HFFc6 (cell line): ENCODE measurements around the gene COX10. TPM values are rescaled to one million over a fixed set of nuclear protein-coding genes. Genes with fewer than 3 reads are reported as not detected.

Experiments used
- DNase-seq: peaks from one replicate; pipeline ENCODE4 v3.0.0-alpha.2; 2018
- H3K27ac Mint-ChIP-seq: 2 replicates; pipeline ENCODE4 v1.8.0; 2020; ENCODE audit warnings: mild to moderate bottlenecking, mixed read lengths
- H3K27me3 Mint-ChIP-seq: 2 replicates; pipeline ENCODE4 v1.8.0; 2021; ENCODE audit warnings: mild to moderate bottlenecking, moderate library complexity, mixed read lengths; ENCODE audit not compliant: insufficient read depth
- H3K36me3 Mint-ChIP-seq: 2 replicates; pipeline ENCODE4 v1.8.0; 2021; ENCODE audit warnings: low read depth, mixed read lengths
- H3K4me1 Mint-ChIP-seq: 2 replicates; pipeline ENCODE4 v1.8.0; 2020; ENCODE audit warnings: low read depth, mixed read lengths
- H3K4me3 Mint-ChIP-seq: 2 replicates; pipeline ENCODE4 v1.8.0; 2020; ENCODE audit warnings: mild to moderate bottlenecking, moderate library complexity, mixed read lengths
- H3K9me3 Mint-ChIP-seq: 2 replicates; pipeline ENCODE4 v1.8.0; 2020; ENCODE audit warnings: mild to moderate bottlenecking, mixed read lengths
- CTCF ChIP-seq: fragments of 200-600 bp; sonication (generic); IDR thresholded peaks from 2 replicates; pipeline ENCODE4 v1.5.0; 2021; ENCODE audit warnings: antibody characterized with exemption, mild to moderate bottlenecking
- total RNA-seq, 6 experiments: library from RNA; stranded (reverse); fragmentation: NEBNext Ultra II Directional; extraction: Animal tissue kit (Norgen Biotek cat#: 25700); gene quantifications; 2 replicates in 1 of 6; 3 replicates in 5 of 6; pipeline ENCODE4 v1.2.3, GENCODE V29; 2021

The COX10 gene
- total RNA-seq, 6 experiments from 2014 or later = 12.2 to 16.2 (median 14.8) TPM

GRCh38 chr17:14199601-14200000, 130.3 kb downstream of the COX10 start:
- no peaks in the 10 kb centered on the region; the same call in 1 of the 2 replicates for H3K4me1 Mint-ChIP-seq
- no peak overlapping the region for H3K4me3 Mint-ChIP-seq

GRCh38 chr17:14200354-14200753, 131.1 kb downstream of the COX10 start:
- H3K27ac Mint-ChIP-seq = no peak overlapping the region
- no peaks in the 10 kb centered on the region for H3K36me3 Mint-ChIP-seq
- DNase-seq = no peak
- no peak overlapping the region for H3K4me3 Mint-ChIP-seq
- H3K4me1 Mint-ChIP-seq = no peaks in the 10 kb centered on the region; the same call in 1 of the 2 replicates
- H3K27me3 Mint-ChIP-seq = no peaks in the 10 kb centered on the region; the same call in 1 of the 2 replicates
- no peak for TF ChIP-seq CTCF
- no peaks in the 10 kb centered on the region for H3K9me3 Mint-ChIP-seq

More at GRCh38 chr17:14199601-14200000, 130.3 kb downstream of the COX10 start:
- no peak for TF ChIP-seq CTCF
- Mint-ChIP-seq H3K27me3 (no peaks in the 10 kb centered on the region; the same call in 1 of the 2 replicates), H3K36me3 (no peaks in the 10 kb centered on the region), H3K9me3 (no peaks in the 10 kb centered on the region), H3K27ac (no peak overlapping the region)
- no peak for DNase-seq

- Mint-ChIP-seq H3K9me3 (no peaks in the 10 kb centered on the region), H3K27ac (no peak overlapping the region), H3K4me3 (no peak overlapping the region), H3K27me3 (no peaks in the 10 kb centered on the region; the same call in 1 of the 2 replicates), H3K4me1 (no peaks in the 10 kb centered on the region; the same call in 1 of the 2 replicates), H3K36me3 (no peaks in the 10 kb centered on the region)
- no peak for DNase-seq
- TF ChIP-seq CTCF = no peak
Observed at GRCh38 chr17:14201021-14201987, 132.0 kb downstream of the COX10 start.

GRCh38 chr17:14201988-14202380, 132.7 kb downstream of the COX10 start:
- DNase-seq = no peak
- Mint-ChIP-seq H3K27me3 (no peaks in the 10 kb centered on the region; the same call in 1 of the 2 replicates), H3K36me3 (no peaks in the 10 kb centered on the region), H3K27ac (no peak overlapping the region), H3K9me3 (no peaks in the 10 kb centered on the region), H3K4me3 (no peak overlapping the region), H3K4me1 (no peaks in the 10 kb centered on the region; the same call in 1 of the 2 replicates)
- TF ChIP-seq CTCF = no peak

GRCh38 chr17:14202388-14203166, 133.3 kb downstream of the COX10 start:
- no peak overlapping the region for H3K27ac Mint-ChIP-seq
- peaks cover 5% of the 10 kb centered on the region; the same call in 1 of the 2 replicates for H3K36me3 Mint-ChIP-seq
- TF ChIP-seq CTCF = no peak
- no peaks in the 10 kb centered on the region; the same call in 1 of the 2 replicates for H3K4me1 Mint-ChIP-seq
- no peaks in the 10 kb centered on the region for H3K9me3 Mint-ChIP-seq
- H3K4me3 Mint-ChIP-seq = no peak overlapping the region
- no peaks in the 10 kb centered on the region; the same call in 1 of the 2 replicates for H3K27me3 Mint-ChIP-seq
- DNase-seq = no peak
